ENCODE results near the gene MFSD1. TPM values are rescaled to one million over a fixed set of nuclear protein-coding genes. Genes with fewer than 3 reads are reported as not detected.
A peak's percentile ranks its signal among the peaks of the same experiment; 100 is the strongest.

Gene MFSD1
- total and polyA plus RNA-seq, 9 of the 15 experiments (the other 6 are each of a cell fraction or from before 2014, with no cell fraction given) = 8.7 to 49.5 (median 28.6) TPM

DNA sequence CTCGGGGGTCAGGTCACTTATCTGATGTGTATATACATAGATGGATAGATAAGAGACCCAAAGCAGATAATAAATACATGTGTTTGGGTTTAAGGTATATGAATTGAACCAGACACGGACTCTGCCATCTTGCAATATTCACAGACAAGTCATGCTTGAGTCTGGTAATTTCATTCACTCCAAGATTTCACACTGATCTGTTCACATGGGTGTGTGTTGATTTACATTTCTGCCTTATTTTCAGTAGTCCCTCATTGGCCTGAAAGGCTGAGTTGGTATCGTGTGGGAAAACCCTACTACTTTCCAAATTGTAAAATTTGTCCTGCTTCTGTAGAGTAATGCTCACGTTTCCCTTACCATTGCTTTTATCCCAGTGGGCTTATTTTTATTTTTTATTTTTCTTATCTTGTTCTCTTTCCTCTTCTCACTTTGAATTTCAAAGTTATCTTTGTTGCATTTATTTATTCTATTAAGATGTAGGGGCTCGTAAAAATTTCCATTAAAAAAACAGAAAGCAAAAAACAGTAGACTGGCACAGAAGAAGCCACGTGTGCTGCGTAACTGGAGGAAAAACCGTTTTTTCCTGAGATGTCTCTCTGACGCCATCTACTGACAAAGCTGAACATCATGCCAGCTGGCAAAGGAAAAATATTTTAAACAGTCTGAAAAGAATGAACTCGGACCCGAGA, 10.8 kb upstream of the MFSD1 start (continued):
- TF ChIP-seq TOE1 (IDR thresholded peaks at IDR 0.05; ENCODE audit: borderline replicate concordance) (no peak), TOE1 (CRISPR knock-in tag; IDR thresholded peaks at IDR 0.05; ENCODE audit: borderline replicate concordance, low read depth) (no peak), ADNP (tag; IDR thresholded peaks at IDR 0.05) (no peak), PHB2 (IDR thresholded peaks at IDR 0.05; ENCODE audit: low read depth) (no peak), ZNF785 (CRISPR knock-in tag; IDR thresholded peaks at IDR 0.05) (no peak), CREB1 (IDR thresholded peaks at IDR 0.05) (no peak), CREB1 (CRISPR knock-in tag; IDR thresholded peaks at IDR 0.05) (no peak), ZNF232 (CRISPR knock-in tag; IDR thresholded peaks at IDR 0.05) (no peak), ZNF324 (CRISPR knock-in tag; IDR thresholded peaks at IDR 0.05) (no peak), NFIX (CRISPR knock-in tag; IDR thresholded peaks at IDR 0.05; ENCODE audit: low read depth) (no peak), DIDO1 (tag; IDR thresholded peaks at IDR 0.05; ENCODE audit: low read depth) (no peak), EP400 (IDR thresholded peaks at IDR 0.05) (peak; percentile 79), TGIF2 (CRISPR knock-in tag; IDR thresholded peaks at IDR 0.05) (no peak), KLF13 (tag; IDR thresholded peaks at IDR 0.05; ENCODE audit: borderline replicate concordance, low read depth) (no peak), POLR2H (tag; IDR thresholded peaks at IDR 0.05; ENCODE audit: low read depth) (no peak), ZNF121 (CRISPR knock-in tag; conservative IDR thresholded peaks at IDR 0.05) (no peak), SAP30 (IDR thresholded peaks at IDR 0.05; ENCODE audit: borderline replicate concordance, insufficient read depth, low read depth, low read length, poor library complexity, severe bottlenecking) (no peak), SREBF2 (CRISPR knock-in tag; IDR thresholded peaks at IDR 0.05) (no peak), CC2D1A (IDR thresholded peaks at IDR 0.05) (0 out of 2 replicates have a peak, but pooled peaks have one; percentile 24), MXI1 (IDR thresholded peaks at IDR 0.05; ENCODE audit: low read depth, low read length) (no peak), HLTF (IDR thresholded peaks at IDR 0.05) (no peak)
- TF ChIP-seq, protein P1, sequence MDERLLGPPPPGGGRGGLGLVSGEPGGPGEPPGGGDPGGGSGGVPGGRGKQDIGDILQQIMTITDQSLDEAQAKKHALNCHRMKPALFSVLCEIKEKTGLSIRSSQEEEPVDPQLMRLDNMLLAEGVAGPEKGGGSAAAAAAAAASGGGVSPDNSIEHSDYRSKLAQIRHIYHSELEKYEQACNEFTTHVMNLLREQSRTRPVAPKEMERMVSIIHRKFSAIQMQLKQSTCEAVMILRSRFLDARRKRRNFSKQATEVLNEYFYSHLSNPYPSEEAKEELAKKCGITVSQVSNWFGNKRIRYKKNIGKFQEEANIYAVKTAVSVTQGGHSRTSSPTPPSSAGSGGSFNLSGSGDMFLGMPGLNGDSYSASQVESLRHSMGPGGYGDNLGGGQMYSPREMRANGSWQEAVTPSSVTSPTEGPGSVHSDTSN (CRISPR knock-in tag; IDR thresholded peaks at IDR 0.05; ENCODE audit: low read depth) = no peak
- TF ChIP-seq, protein P1 (tag; conservative IDR thresholded peaks at IDR 0.05; ENCODE audit: low read depth) = no peak
- TF ChIP-seq, protein P2, sequence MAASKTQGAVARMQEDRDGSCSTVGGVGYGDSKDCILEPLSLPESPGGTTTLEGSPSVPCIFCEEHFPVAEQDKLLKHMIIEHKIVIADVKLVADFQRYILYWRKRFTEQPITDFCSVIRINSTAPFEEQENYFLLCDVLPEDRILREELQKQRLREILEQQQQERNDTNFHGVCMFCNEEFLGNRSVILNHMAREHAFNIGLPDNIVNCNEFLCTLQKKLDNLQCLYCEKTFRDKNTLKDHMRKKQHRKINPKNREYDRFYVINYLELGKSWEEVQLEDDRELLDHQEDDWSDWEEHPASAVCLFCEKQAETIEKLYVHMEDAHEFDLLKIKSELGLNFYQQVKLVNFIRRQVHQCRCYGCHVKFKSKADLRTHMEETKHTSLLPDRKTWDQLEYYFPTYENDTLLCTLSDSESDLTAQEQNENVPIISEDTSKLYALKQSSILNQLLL (CRISPR knock-in tag; IDR thresholded peaks at IDR 0.05; ENCODE audit: borderline replicate concordance) = no peak
- TF ChIP-seq, protein P3, sequence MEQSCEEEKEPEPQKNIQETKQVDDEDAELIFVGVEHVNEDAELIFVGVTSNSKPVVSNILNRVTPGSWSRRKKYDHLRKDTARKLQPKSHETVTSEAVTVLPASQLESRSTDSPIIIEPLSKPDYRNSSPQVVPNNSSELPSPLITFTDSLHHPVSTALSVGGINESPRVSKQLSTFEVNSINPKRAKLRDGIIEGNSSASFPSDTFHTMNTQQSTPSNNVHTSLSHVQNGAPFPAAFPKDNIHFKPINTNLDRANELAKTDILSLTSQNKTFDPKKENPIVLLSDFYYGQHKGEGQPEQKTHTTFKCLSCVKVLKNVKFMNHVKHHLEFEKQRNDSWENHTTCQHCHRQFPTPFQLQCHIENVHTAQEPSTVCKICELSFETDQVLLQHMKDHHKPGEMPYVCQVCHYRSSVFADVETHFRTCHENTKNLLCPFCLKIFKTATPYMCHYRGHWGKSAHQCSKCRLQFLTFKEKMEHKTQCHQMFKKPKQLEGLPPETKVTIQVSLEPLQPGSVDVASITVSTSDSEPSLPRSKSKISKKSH (CRISPR knock-in tag; IDR thresholded peaks at IDR 0.05) = no peak

All from K562 (cell line).